Liver (tissue), 9 donors: ENCODE measurements around the gene IL11. TPM values are rescaled to one million over a fixed set of nuclear protein-coding genes. Genes with fewer than 3 reads are reported as not detected.
A peak's percentile ranks its signal among the peaks of the same experiment; 100 is the strongest.

Source experiments
- DNase-seq: peaks from one replicate; pipeline ENCODE4 v3.0.0-alpha.2; 2017; ENCODE audit warnings: low spot score
- H3K27ac ChIP-seq, 2 donors: one replicate each; pipeline ENCODE4 v1.7.0; 2013; ENCODE audit warnings: inconsistent platforms in 2 of 2, low read length in 2 of 2, control low read depth in 1 of 2, low read depth in 1 of 2, mild to moderate bottlenecking in 1 of 2
- H3K27me3 ChIP-seq, 4 donors: one replicate each; pipeline versions ENCODE4 v1.6.1 to v1.7.0; 2013; ENCODE audit warnings: low read length in 3 of 4, inconsistent platforms in 1 of 4, mild to moderate bottlenecking in 1 of 4, moderate library complexity in 1 of 4; ENCODE audit not compliant: control insufficient read depth in 4 of 4, insufficient read depth in 4 of 4
- H3K36me3 ChIP-seq, 4 donors: one replicate each; pipeline versions ENCODE4 v1.6.1 to v1.7.0; 2013; ENCODE audit warnings: low read length in 3 of 4, mild to moderate bottlenecking in 3 of 4, low read depth in 1 of 4, moderate library complexity in 1 of 4; ENCODE audit not compliant: control insufficient read depth in 4 of 4, insufficient read depth in 3 of 4
- H3K4me1 ChIP-seq, 4 donors: one replicate each; pipeline versions ENCODE4 v1.6.1 to v1.7.0; 2013; ENCODE audit warnings: low read length in 3 of 4, mild to moderate bottlenecking in 3 of 4, moderate library complexity in 1 of 4; ENCODE audit not compliant: control insufficient read depth in 4 of 4, insufficient read depth in 4 of 4
- H3K4me3 ChIP-seq, 3 donors: one replicate each; pipeline versions ENCODE4 v1.6.1 to v1.7.0; 2013; ENCODE audit warnings: low read length in 3 of 3, control low read depth in 1 of 3, low read depth in 1 of 3, mild to moderate bottlenecking in 1 of 3
- H3K9ac ChIP-seq, 2 donors: one replicate each; pipeline ENCODE4 v1.7.0; 2013; ENCODE audit warnings: low read length in 2 of 2, mild to moderate bottlenecking in 2 of 2, moderate library complexity in 2 of 2, control low read depth in 1 of 2, low read depth in 1 of 2
- H3K9me3 ChIP-seq, 4 donors: one replicate each; pipeline versions ENCODE4 v1.6.1 to v1.7.0; 2013; ENCODE audit warnings: low read length in 3 of 4; ENCODE audit not compliant: control insufficient read depth in 4 of 4
- EGR1 ChIP-seq, 2 donors: IDR thresholded peaks; 2 replicates each; pipeline ENCODE4 v1.6.1; 2016 to 2018; ENCODE audit warnings: antibody characterized with exemption in 2 of 2, low read depth in 2 of 2
- FOXA1 ChIP-seq: IDR thresholded peaks from 2 replicates; pipeline ENCODE4 v1.6.1; 2016; ENCODE audit warnings: antibody characterized with exemption
- FOXA2 ChIP-seq: IDR thresholded peaks from 2 replicates; pipeline ENCODE4 v1.6.1; 2016; ENCODE audit warnings: antibody characterized with exemption
- GABPA ChIP-seq, 2 donors: IDR thresholded peaks in 1 of 2; conservative IDR thresholded peaks in 1 of 2; 2 replicates each; pipeline ENCODE4 v1.6.1; 2016; ENCODE audit warnings: antibody characterized with exemption in 2 of 2, mild to moderate bottlenecking in 1 of 2, moderate library complexity in 1 of 2
- HNF4A ChIP-seq, 2 donors: conservative IDR thresholded peaks; 2 replicates each; pipeline ENCODE4 v1.6.1; 2016; ENCODE audit warnings: antibody characterized with exemption in 2 of 2, mild to moderate bottlenecking in 2 of 2
- HNF4G ChIP-seq: IDR thresholded peaks from 2 replicates; pipeline ENCODE4 v1.6.1; 2016; ENCODE audit warnings: antibody characterized with exemption
- JUND ChIP-seq, 2 donors: IDR thresholded peaks; 2 replicates each; pipeline ENCODE4 v1.6.1; 2016; ENCODE audit warnings: antibody characterized with exemption in 2 of 2
- NR2F2 ChIP-seq: IDR thresholded peaks from 2 replicates; pipeline ENCODE4 v1.6.1; 2016; ENCODE audit warnings: antibody characterized with exemption
- RAD21 ChIP-seq, 2 donors: IDR thresholded peaks; 2 replicates each; pipeline ENCODE4 v1.6.1; 2016; ENCODE audit warnings: antibody characterized with exemption in 2 of 2, mild to moderate bottlenecking in 2 of 2
- REST ChIP-seq: IDR thresholded peaks from 2 replicates; pipeline ENCODE4 v1.6.1; 2016; ENCODE audit warnings: antibody characterized with exemption, mild to moderate bottlenecking
- RXRA ChIP-seq, 2 donors: IDR thresholded peaks; 2 replicates each; pipeline ENCODE4 v1.6.1; 2017 to 2018; ENCODE audit warnings: antibody characterized with exemption in 2 of 2, mild to moderate bottlenecking in 1 of 2
- SP1 ChIP-seq: IDR thresholded peaks from 2 replicates; pipeline ENCODE4 v1.6.1; 2018; ENCODE audit warnings: antibody characterized with exemption, mild to moderate bottlenecking
- TAF1 ChIP-seq: conservative IDR thresholded peaks from 2 replicates; pipeline ENCODE4 v1.6.1; 2016; ENCODE audit warnings: antibody characterized with exemption, mild to moderate bottlenecking
- YY1 ChIP-seq: IDR thresholded peaks from 2 replicates; pipeline ENCODE4 v1.6.1; 2016; ENCODE audit warnings: antibody characterized with exemption, mild to moderate bottlenecking
- ZBTB33 ChIP-seq: IDR thresholded peaks from 2 replicates; pipeline ENCODE4 v1.6.1; 2016; ENCODE audit warnings: antibody characterized with exemption
- WGBS: extraction: QIAGEN DNeasy Blood & Tissue Kit; methylation state at CpG from one replicate; pipeline ENCODE4 v1.1.7; 2013; 5-methylcytosine and 5-hydroxymethylcytosine counted together
- polyA plus RNA-seq, 2 donors: library from polyadenylated mRNA; stranded (reverse) in 1 of 2; unstranded in 1 of 2; fragments of 200-250 nt in 1 of 2; fragments of >200 nt in 1 of 2; fragmentation: Nextera tagmentation in 1 of 2; extraction: Ambion mirVana in 1 of 2; gene quantifications; one replicate each; pipeline versions ENCODE4 v1.2.1 to v1.2.3, GENCODE V29; 2013 to 2015
- total RNA-seq, 2 donors: library from RNA; depleted of rRNA; stranded (reverse); fragments of >200 nt; gene quantifications; one replicate each; pipeline ENCODE4 v1.2.3, GENCODE V29; 2014
- TF ChIP-seq, protein P1 (sequence below): fragments of 150-350 bp; IDR thresholded peaks from 2 replicates; pipeline ENCODE4 v1.5.1; 2017; ENCODE audit warnings: improper control_type of control experiment, low read depth, low read length; ENCODE audit not compliant: missing input control
- TF ChIP-seq, protein P2 (sequence below): IDR thresholded peaks from 2 replicates; pipeline ENCODE4 v1.6.1; 2016; ENCODE audit warnings: antibody characterized with exemption
- TF ChIP-seq, protein P3 (sequence below): IDR thresholded peaks from 2 replicates; pipeline ENCODE4 v1.6.1; 2016; ENCODE audit warnings: antibody characterized with exemption
- donor health status: healthy.
- donor health status: healthy.
- donor health status: healthy.
- donor health status: healthy.
- donor health status: healthy.

The IL11 gene
- total and polyA plus RNA-seq, 4 donors = not detected

DNA sequence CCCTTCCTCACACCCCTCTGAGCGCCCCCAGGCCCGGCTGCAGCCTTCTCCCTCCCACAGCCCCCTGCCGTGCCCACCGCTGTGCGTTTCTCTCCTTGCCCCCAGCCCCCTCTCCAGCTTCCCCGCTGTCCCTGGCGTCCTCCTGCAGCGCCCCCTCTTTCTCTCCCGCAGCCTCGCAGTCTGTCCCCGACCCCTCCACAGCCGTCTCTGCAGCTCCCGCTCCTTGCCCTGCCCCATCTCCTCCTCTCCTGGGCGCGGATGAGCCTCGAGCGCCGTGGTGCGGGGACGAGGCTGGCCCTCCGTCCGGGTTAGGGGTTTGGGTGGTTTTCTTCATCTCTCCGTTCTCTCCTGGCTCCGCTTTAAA, 29.5 kb downstream of the IL11 start:
- Histone ChIP-seq H3K36me3 (peaks cover 0 to 8% (median 1%) of the 10 kb centered on the region in 4 donors), H3K4me3 (peak overlapping the region in 2 of 3 donors; percentile 74 to 75), H3K4me1 (peaks cover 8 to 18% (median 11%) of the 10 kb centered on the region in 4 donors), H3K9me3 (no peaks in the 10 kb centered on the region), H3K27ac (no peak overlapping the region), H3K27me3 (no peaks in the 10 kb centered on the region), H3K9ac (peak overlapping the region in 1 of 2 donors; percentile 95)
- TF ChIP-seq ZBTB33 (no peak), GABPA (IDR thresholded peaks at IDR 0.05 in 1 of 2, conservative IDR thresholded peaks at IDR 0.05 in 1 of 2) (no peak), SP1 (no peak), REST (no peak), EGR1 (IDR thresholded peaks at IDR 0.05; ENCODE audit: low read depth in 2 of 2) (no peak), FOXA1 (no peak), TAF1 (no peak), HNF4G (no peak), YY1 (no peak), NR2F2 (no peak), HNF4A (conservative IDR thresholded peaks at IDR 0.05) (no peak), JUND (IDR thresholded peaks at IDR 0.05) (no peak), RAD21 (IDR thresholded peaks at IDR 0.05) (no peak), FOXA2 (no peak), RXRA (IDR thresholded peaks at IDR 0.05) (no peak)
- TF ChIP-seq, protein P1, sequence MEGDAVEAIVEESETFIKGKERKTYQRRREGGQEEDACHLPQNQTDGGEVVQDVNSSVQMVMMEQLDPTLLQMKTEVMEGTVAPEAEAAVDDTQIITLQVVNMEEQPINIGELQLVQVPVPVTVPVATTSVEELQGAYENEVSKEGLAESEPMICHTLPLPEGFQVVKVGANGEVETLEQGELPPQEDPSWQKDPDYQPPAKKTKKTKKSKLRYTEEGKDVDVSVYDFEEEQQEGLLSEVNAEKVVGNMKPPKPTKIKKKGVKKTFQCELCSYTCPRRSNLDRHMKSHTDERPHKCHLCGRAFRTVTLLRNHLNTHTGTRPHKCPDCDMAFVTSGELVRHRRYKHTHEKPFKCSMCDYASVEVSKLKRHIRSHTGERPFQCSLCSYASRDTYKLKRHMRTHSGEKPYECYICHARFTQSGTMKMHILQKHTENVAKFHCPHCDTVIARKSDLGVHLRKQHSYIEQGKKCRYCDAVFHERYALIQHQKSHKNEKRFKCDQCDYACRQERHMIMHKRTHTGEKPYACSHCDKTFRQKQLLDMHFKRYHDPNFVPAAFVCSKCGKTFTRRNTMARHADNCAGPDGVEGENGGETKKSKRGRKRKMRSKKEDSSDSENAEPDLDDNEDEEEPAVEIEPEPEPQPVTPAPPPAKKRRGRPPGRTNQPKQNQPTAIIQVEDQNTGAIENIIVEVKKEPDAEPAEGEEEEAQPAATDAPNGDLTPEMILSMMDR = no peak
- TF ChIP-seq, protein P2, sequence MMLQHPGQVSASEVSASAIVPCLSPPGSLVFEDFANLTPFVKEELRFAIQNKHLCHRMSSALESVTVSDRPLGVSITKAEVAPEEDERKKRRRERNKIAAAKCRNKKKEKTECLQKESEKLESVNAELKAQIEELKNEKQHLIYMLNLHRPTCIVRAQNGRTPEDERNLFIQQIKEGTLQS = no peak
- TF ChIP-seq, protein P3, sequence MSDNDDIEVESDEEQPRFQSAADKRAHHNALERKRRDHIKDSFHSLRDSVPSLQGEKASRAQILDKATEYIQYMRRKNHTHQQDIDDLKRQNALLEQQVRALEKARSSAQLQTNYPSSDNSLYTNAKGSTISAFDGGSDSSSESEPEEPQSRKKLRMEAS = no peak
- no peak for DNase-seq
- WGBS = 15% methylated on average over 24 of the region's 24 CpGs
